HCT116 (cell line): ENCODE data around the gene MRGPRX2. TPM values are rescaled to one million over a fixed set of nuclear protein-coding genes. Genes with fewer than 3 reads are reported as not detected.

Experiments used
- ATAC-seq: fragments of 200-7000 bp; cut with Tn5 transposase; 2 replicates; pipeline ENCODE4 v1.9.1; 2020; ENCODE audit warnings: mild to moderate bottlenecking, moderate library complexity
- BruUV-seq: library from RNA; stranded (reverse); fragments of 400-500 nt; replicated peaks from 2 replicates; lab custom pipeline; 2021; lab: Mats Ljungman, UMichigan
- CTCF ChIA-PET: fragments of 300-600 bp; sonication (Branson Sonifier 250); formaldehyde crosslinking; loops from one replicate; lab custom pipeline; 2021; ENCODE audit warnings: antibody characterized with exemption; lab: Charles Lee
- POLR2A ChIA-PET: fragments of 300-600, 350-600 bp; sonication (Branson Sonifier 250); formaldehyde crosslinking; loops from one replicate; lab custom pipeline; 2021; ENCODE audit warnings: antibody characterized with exemption; lab: Charles Lee
- RAD21 ChIA-PET, 2 experiments: fragments of 300-600 bp; sonication (Branson Sonifier 250); formaldehyde crosslinking; loops; one replicate each; lab custom pipeline; 2023; ENCODE audit warnings: low total read pairs in 2 of 2; ENCODE audit not compliant: uncharacterized antibody in 2 of 2, unreplicated experiment in 2 of 2, low non-redundant PET in 1 of 2; lab: Charles Lee
- DNase-seq: peaks from one replicate; pipeline ENCODE4 v3.0.0-alpha.2; 2010; ENCODE audit warnings: low read depth, low spot score
- H2AFZ ChIP-seq: fragments of 200-600 bp; shearing (Covaris generic), sonication (generic); 2 replicates; pipeline ENCODE4 v1.6.1; 2017; ENCODE audit warnings: low read depth, mixed run types, mixed read lengths, antibody characterized with exemption, low read length; ENCODE audit not compliant: poor library complexity, severe bottlenecking
- H3K27ac ChIP-seq: 2 replicates; pipeline ENCODE4 v1.5.1; 2012; ENCODE audit warnings: low read depth, low read length
- H3K27me3 ChIP-seq: fragments of 200-600 bp; sonication (generic); 2 replicates; pipeline ENCODE4 v1.6.1; 2016; ENCODE audit warnings: mixed run types, low read length, mixed read lengths; ENCODE audit not compliant: insufficient read depth
- H3K36me3 ChIP-seq, 2 experiments: fragments of 200-500 bp in 1 of 2; fragments of 200-600 bp in 1 of 2; sonication (Bioruptor generic) in 1 of 2; sonication (generic) in 1 of 2; 2 replicates each; pipeline versions ENCODE4 v1.5.1 to v1.6.1; 2014 to 2016; ENCODE audit warnings: low read length in 2 of 2, inconsistent platforms in 1 of 2, mixed read lengths in 1 of 2, mixed run types in 1 of 2; ENCODE audit not compliant: insufficient read depth in 2 of 2, control insufficient read depth in 1 of 2
- H3K4me1 ChIP-seq, 2 experiments: fragments of 200-600 bp in 1 of 2; sonication (generic) in 1 of 2; 2 replicates each; pipeline versions ENCODE4 v1.5.1 to v1.6.1; 2012 to 2017; ENCODE audit warnings: low read length in 2 of 2, inconsistent platforms in 1 of 2, mild to moderate bottlenecking in 1 of 2, mixed read lengths in 1 of 2, mixed run types in 1 of 2, moderate library complexity in 1 of 2; ENCODE audit not compliant: insufficient read depth in 2 of 2, control insufficient read depth in 1 of 2
- H3K4me2 ChIP-seq: fragments of 200-600 bp; sonication (generic); 2 replicates; pipeline ENCODE4 v1.6.1; 2017; ENCODE audit warnings: mixed run types, low read length, mixed read lengths
- H3K4me3 ChIP-seq, 2 experiments: fragments of 200-600 bp in 1 of 2; sonication (generic) in 1 of 2; replicated peaks in 1 of 2; 2 replicates each; pipeline ENCODE4 v1.5.1; 2011 to 2016; ENCODE audit warnings: low read length in 2 of 2, control low read depth in 1 of 2, low read depth in 1 of 2, mild to moderate bottlenecking in 1 of 2, mixed read lengths in 1 of 2, mixed run types in 1 of 2
- H3K79me2 ChIP-seq: fragments of 200-600 bp; sonication (generic); 2 replicates; pipeline ENCODE4 v1.6.1; 2017; ENCODE audit warnings: mild to moderate bottlenecking, mixed run types, low read length, moderate library complexity, mixed read lengths; ENCODE audit not compliant: insufficient read depth
- H3K9ac ChIP-seq: fragments of 200-600 bp; sonication (generic); 2 replicates; pipeline ENCODE4 v1.6.1; 2016; ENCODE audit warnings: low read length, mixed read lengths
- H3K9me2 ChIP-seq: fragments of 200-600 bp; sonication (generic), shearing (Covaris generic); 2 replicates; pipeline ENCODE4 v1.6.1; 2017; ENCODE audit warnings: mixed run types, mild to moderate bottlenecking, moderate library complexity; ENCODE audit not compliant: insufficient read depth
- H3K9me3 ChIP-seq, 2 experiments: fragments of 200-500 bp in 1 of 2; fragments of 200-600 bp in 1 of 2; sonication (Bioruptor generic) in 1 of 2; sonication (generic) in 1 of 2; 2 replicates each; pipeline ENCODE4 v1.6.1; 2014 to 2017; ENCODE audit warnings: low read length in 2 of 2, mixed read lengths in 2 of 2, inconsistent platforms in 1 of 2, low read depth in 1 of 2, mild to moderate bottlenecking in 1 of 2, mixed run types in 1 of 2, moderate library complexity in 1 of 2; ENCODE audit not compliant: control insufficient read depth in 1 of 2, insufficient read depth in 1 of 2
- H4K20me1 ChIP-seq: fragments of 200-600 bp; sonication (generic), shearing (Covaris generic); 2 replicates; pipeline ENCODE4 v1.6.1; 2017; ENCODE audit warnings: mixed run types, mild to moderate bottlenecking, moderate library complexity; ENCODE audit not compliant: insufficient read depth
- CBX3 ChIP-seq: IDR thresholded peaks from 2 replicates; pipeline ENCODE4 v1.6.1; 2012; ENCODE audit warnings: low read depth
- CTCF ChIP-seq, 3 experiments: fragments of 200-600 bp in 1 of 3; sonication (generic) in 1 of 3; IDR thresholded peaks in 2 of 3; conservative IDR thresholded peaks in 1 of 3; 2 replicates each; pipeline ENCODE4 v1.5.1; 2012 to 2017; ENCODE audit warnings: low read depth in 2 of 3, low read length in 2 of 3, antibody characterized with exemption in 1 of 3, borderline replicate concordance in 1 of 3, control low read depth in 1 of 3, mild to moderate bottlenecking in 1 of 3, mixed read lengths in 1 of 3, mixed run types in 1 of 3, moderate library complexity in 1 of 3; ENCODE audit not compliant: insufficient read depth in 1 of 3
- EGR1 ChIP-seq: IDR thresholded peaks from 2 replicates; pipeline ENCODE4 v1.6.1; 2012; ENCODE audit warnings: low read depth
- ELF1 ChIP-seq: IDR thresholded peaks from 2 replicates; pipeline ENCODE4 v1.6.1; 2012; ENCODE audit warnings: low read depth, borderline replicate concordance
- EZH2 ChIP-seq: fragments of 200-600 bp; sonication (generic); IDR thresholded peaks from 2 replicates; pipeline ENCODE4 v1.6.1; 2017; ENCODE audit warnings: antibody characterized with exemption, mixed run types
- POLR2AphosphoS5 ChIP-seq: IDR thresholded peaks from 2 replicates; pipeline ENCODE4 v1.6.1; 2011; ENCODE audit warnings: mild to moderate bottlenecking, low read depth, low read length, moderate library complexity
- RAD21 ChIP-seq: IDR thresholded peaks from 2 replicates; pipeline ENCODE4 v1.6.1; 2012; ENCODE audit warnings: low read depth, mild to moderate bottlenecking
- TCF7L2 ChIP-seq: IDR thresholded peaks from 2 replicates; pipeline ENCODE4 v1.7.0; 2011; ENCODE audit warnings: borderline replicate concordance, inconsistent platforms; ENCODE audit not compliant: insufficient read depth, insufficient read length; ENCODE audit errors: extremely low read depth
- YY1 ChIP-seq: IDR thresholded peaks from 2 replicates; pipeline ENCODE4 v1.6.1; 2011; ENCODE audit warnings: low read length, low read depth, moderate library complexity, mild to moderate bottlenecking; ENCODE audit not compliant: insufficient replicate concordance; ENCODE audit errors: extremely low read depth
- ZBTB33 ChIP-seq: IDR thresholded peaks from 2 replicates; pipeline ENCODE4 v1.6.1; 2011; ENCODE audit warnings: mild to moderate bottlenecking, low read length, moderate library complexity; ENCODE audit not compliant: insufficient replicate concordance; ENCODE audit errors: extremely low read depth
- ZFX ChIP-seq: fragments of 450-650 bp; IDR thresholded peaks from 2 replicates; pipeline ENCODE4 v1.6.1; 2017
- ZNF274 ChIP-seq: fragments of 200-500 bp; sonication (Bioruptor generic); IDR thresholded peaks from 2 replicates; pipeline ENCODE4 v1.6.1; 2014; ENCODE audit warnings: mild to moderate bottlenecking, low read depth, low read length, inconsistent platforms
- intact Hi-C: fragments of 100-400 bp; cut with micrococcal nuclease; formaldehyde crosslinking; loops from 2 replicates; pipeline ENCODE4 v1.10.0; 2022
- total RNA-seq: library from RNA; stranded (reverse); gene quantifications from one replicate; pipeline ENCODE4 v1.2.1, GENCODE V29; 2021; ENCODE audit not compliant: unreplicated experiment

Gene MRGPRX2
- total RNA-seq, 1 experiment from 2014 or later: not detected

- BruUV-seq: no TSS peak
- CTCF ChIA-PET: interaction anchor here (1.0 to 1.3 kb wide), 2 partner anchors 9 to 179 kb away, joined by 4 to 6 read pairs; no protein-coding TSS in a partner anchor
- Histone ChIP-seq H3K4me3 (no peak overlapping the region), H3K79me2 (no peaks in the 10 kb centered on the region), H3K36me3 (no peaks in the 10 kb centered on the region), H2AFZ (no peak overlapping the region), H4K20me1 (no peaks in the 10 kb centered on the region), H3K9ac (no peak overlapping the region), H3K4me2 (no peak overlapping the region), H3K27me3 (no peaks in the 10 kb centered on the region), H3K9me3 (no peaks in the 10 kb centered on the region), H3K9me2 (no peaks in the 10 kb centered on the region), H3K27ac (no peak overlapping the region), H3K4me1 (peaks cover 6 to 25% of the 10 kb centered on the region in 2 experiments; a peak in 3 of 4 replicates)
- intact Hi-C loops: no loop called here
- RAD21 ChIA-PET: no interaction called here
- no peak for TF ChIP-seq ZFX
- no peak for TF ChIP-seq EZH2
- TF ChIP-seq, all 23 proteins: peak for 0
- POLR2A ChIA-PET: no interaction called here
- ATAC-seq: no peak
- no peak for DNase-seq
These were observed 20.1 kb upstream of the MRGPRX2 start for GRCh38 chr11:19080579-19080993.

GRCh38 chr11:19079643-19080440, 19.3 kb upstream of the MRGPRX2 start:
- H3K4me2 ChIP-seq: peak overlapping the region; percentile 41
- no peak overlapping the region for H3K9ac ChIP-seq
- no peaks in the 10 kb centered on the region for H3K9me2 ChIP-seq
- H3K27ac ChIP-seq: no peak overlapping the region
- no peaks in the 10 kb centered on the region for H3K27me3 ChIP-seq
- no peaks in the 10 kb centered on the region for H3K36me3 ChIP-seq
- H3K79me2 ChIP-seq: no peaks in the 10 kb centered on the region
- ATAC-seq: peak; percentile 51
- no peak overlapping the region for H3K4me3 ChIP-seq
- no peaks in the 10 kb centered on the region for H3K9me3 ChIP-seq
- H4K20me1 ChIP-seq: no peaks in the 10 kb centered on the region
- DNase-seq: peak; percentile 47
- CTCF ChIA-PET: interaction anchor here (1.3 kb wide), 1 partner anchor 8 kb away, joined by 6 read pairs; no protein-coding TSS in a partner anchor
- H3K4me1 ChIP-seq: peaks cover 6 to 25% of the 10 kb centered on the region in 2 experiments; a peak in 3 of 4 replicates
- no TSS peak for BruUV-seq
- RAD21 ChIA-PET: no interaction called here
- POLR2A ChIA-PET: interaction anchor here (1.8 kb wide), 1 partner anchor 37 kb away, joined by 3 read pairs; the partner anchor contains the start of gene ZDHHC13
- intact Hi-C loops: loop anchor here (10.0 kb wide), 2 partner anchors 1035 to 1255 kb away; no protein-coding TSS in a partner anchor
- H2AFZ ChIP-seq: no peak overlapping the region
- TF ChIP-seq EGR1 (no peak), CTCF (IDR thresholded peaks at IDR 0.05 in 2 of 3, conservative IDR thresholded peaks at IDR 0.05 in 1 of 3; ENCODE audit: borderline replicate concordance in 1 of 3, insufficient read depth in 1 of 3, low read depth in 2 of 3, low read length in 2 of 3) (no peak), CBX3 (peak; percentile 45; the same call in 1 of the 2 replicates), POLR2AphosphoS5 (peak; percentile 28; the same call in 1 of the 2 replicates), EZH2 (no peak), RAD21 (0 out of 2 replicates have a peak, but pooled peaks have one; percentile 8), ZNF274 (no peak), ZFX (no peak), TCF7L2 (no peak), ELF1 (no peak; the same call in 1 of the 2 replicates), ZBTB33 (no peak), YY1 (no peak)
